Measurements from ENCODE around the gene PRR13. TPM values are rescaled to one million over a fixed set of nuclear protein-coding genes. Genes with fewer than 3 reads are reported as not detected.
A peak's percentile ranks its signal among the peaks of the same experiment; 100 is the strongest.

Gene PRR13
- total RNA-seq, 1 experiment from 2014 or later, result 60.9 TPM

- peak; percentile 94 for DNase-seq (ENCODE audit: low read depth)
Measured at GRCh38 chr12:53492830-53493609, 51.5 kb downstream of the PRR13 start.

GRCh38 chr12:53493610-53494391 lies 52.3 kb downstream of the PRR13 start:
- no peak for DNase-seq (ENCODE audit: low read depth)

Other genes starting within 250 kb of the PRR13 start
- 0.03 and 0.34 TPM in 2 replicates for gene ITGB7, start 234.5 kb upstream of the PRR13 start, total RNA-seq (2014; rRNA removed; shearing (Covaris generic))
- gene RARG, start 209.5 kb upstream of the PRR13 start, total RNA-seq (2014; rRNA removed; shearing (Covaris generic)), result 3.5 and 6.2 TPM in 2 replicates
- gene ESPL1, start 173.4 kb upstream of the PRR13 start, total RNA-seq (2014; rRNA removed; shearing (Covaris generic)), result 29.0 and 31.6 TPM in 2 replicates
- 480 and 590 TPM in 2 replicates for gene PFDN5, start 146.2 kb upstream of the PRR13 start, total RNA-seq (2014; rRNA removed; shearing (Covaris generic))
- 86.6 and 89.2 TPM in 2 replicates for gene MYG1, start 142.0 kb upstream of the PRR13 start, total RNA-seq (2014; rRNA removed; shearing (Covaris generic))
- 106 and 116 TPM in 2 replicates for gene AAAS, start 120.1 kb upstream of the PRR13 start, total RNA-seq (2014; rRNA removed; shearing (Covaris generic))
- not detected in 2 replicates for gene SP7, start 105.4 kb upstream of the PRR13 start, total RNA-seq (2014; rRNA removed; shearing (Covaris generic))
- 18.3 and 21.8 TPM in 2 replicates for gene SP1, start 61.6 kb upstream of the PRR13 start, total RNA-seq (2014; rRNA removed; shearing (Covaris generic))
- gene AMHR2, start 17.9 kb upstream of the PRR13 start, total RNA-seq (2014; rRNA removed; shearing (Covaris generic)), result not detected in 2 replicates
- 120 and 148 TPM in 2 replicates for gene PCBP2, start 10.4 kb downstream of the PRR13 start, total RNA-seq (2014; rRNA removed; shearing (Covaris generic))
- gene MAP3K12, start 57.7 kb downstream of the PRR13 start, total RNA-seq (2014; rRNA removed; shearing (Covaris generic)), result 5.6 and 5.7 TPM in 2 replicates
- gene TARBP2, start 59.5 kb downstream of the PRR13 start, total RNA-seq (2014; rRNA removed; shearing (Covaris generic)), result 58.1 and 75.8 TPM in 2 replicates
- gene NPFF, start 65.8 kb downstream of the PRR13 start, total RNA-seq (2014; rRNA removed; shearing (Covaris generic)), result not detected in 2 replicates
- gene ATF7, start 184.6 kb downstream of the PRR13 start, total RNA-seq (2014; rRNA removed; shearing (Covaris generic)), result 4.1 and 7.7 TPM in 2 replicates
- gene ATP5MC2, start 234.3 kb downstream of the PRR13 start, total RNA-seq (2014; rRNA removed; shearing (Covaris generic)), result 351 and 471 TPM in 2 replicates